GM19240 (cell line): ENCODE measurements around the gene NACC2.
A peak's percentile ranks its signal among the peaks of the same experiment; 100 is the strongest.

Experiments
- DNase-seq: peaks from one replicate; pipeline ENCODE4 v3.0.0; 2011; ENCODE audit warnings: low spot score; ENCODE audit not compliant: insufficient read length

The NACC2 gene

DNA sequence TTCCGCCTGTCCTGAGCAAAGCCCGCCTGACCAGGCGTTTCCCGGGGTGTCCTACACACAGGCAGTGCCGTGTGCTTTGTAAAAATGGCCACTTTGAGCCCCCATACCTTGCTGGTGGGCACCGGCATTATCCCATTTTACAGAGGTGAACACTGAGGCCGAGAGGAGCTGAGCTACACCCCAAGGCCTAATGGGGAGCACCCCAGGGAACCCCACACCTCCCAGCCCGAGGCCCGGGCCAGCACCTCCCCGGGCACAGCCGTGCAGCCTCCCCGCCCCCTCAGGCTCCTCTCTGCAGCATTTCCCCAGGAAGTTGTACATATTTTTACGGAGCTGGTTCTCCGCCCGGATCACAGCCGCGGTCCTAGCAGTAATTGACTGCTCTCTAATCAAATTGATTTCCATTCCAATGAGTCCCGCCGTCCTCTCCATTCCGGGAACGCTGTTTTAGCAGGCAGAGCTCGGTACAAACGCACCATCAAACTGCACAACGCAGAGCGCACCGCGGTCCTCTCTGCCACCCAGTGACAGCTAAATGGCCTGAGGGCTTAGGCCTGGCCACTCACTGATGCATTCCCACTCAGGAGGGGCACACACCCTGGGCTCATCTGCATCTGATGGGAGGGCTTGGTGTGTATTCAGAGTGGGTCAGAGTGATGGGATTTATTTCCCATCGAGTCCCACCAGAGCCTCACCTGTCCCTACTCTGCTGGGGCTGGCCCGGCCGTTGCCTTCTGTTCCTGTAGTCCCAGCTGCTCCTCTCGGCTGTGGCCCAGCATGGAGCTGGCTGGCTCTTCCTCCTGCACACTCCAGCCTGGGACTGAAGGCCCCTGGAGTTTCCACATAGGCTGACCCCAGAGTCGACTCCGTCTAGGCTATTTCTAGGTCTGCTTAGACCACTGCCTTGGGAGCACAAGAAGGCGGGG is 97.7 kb downstream of the NACC2 start:
- no peak for DNase-seq

- no peak for DNase-seq
Observed at GRCh38 chr9:135995816-135996215, 99.3 kb downstream of the NACC2 start.

GRCh38 chr9:135994501-135995192 is 100.4 kb downstream of the NACC2 start:
- no peak for DNase-seq

GRCh38 chr9:135993765-135994500 is 101.2 kb downstream of the NACC2 start:
- DNase-seq, result no peak

GRCh38 chr9:135993409-135993742 is 101.7 kb downstream of the NACC2 start:
- no peak for DNase-seq

DNA sequence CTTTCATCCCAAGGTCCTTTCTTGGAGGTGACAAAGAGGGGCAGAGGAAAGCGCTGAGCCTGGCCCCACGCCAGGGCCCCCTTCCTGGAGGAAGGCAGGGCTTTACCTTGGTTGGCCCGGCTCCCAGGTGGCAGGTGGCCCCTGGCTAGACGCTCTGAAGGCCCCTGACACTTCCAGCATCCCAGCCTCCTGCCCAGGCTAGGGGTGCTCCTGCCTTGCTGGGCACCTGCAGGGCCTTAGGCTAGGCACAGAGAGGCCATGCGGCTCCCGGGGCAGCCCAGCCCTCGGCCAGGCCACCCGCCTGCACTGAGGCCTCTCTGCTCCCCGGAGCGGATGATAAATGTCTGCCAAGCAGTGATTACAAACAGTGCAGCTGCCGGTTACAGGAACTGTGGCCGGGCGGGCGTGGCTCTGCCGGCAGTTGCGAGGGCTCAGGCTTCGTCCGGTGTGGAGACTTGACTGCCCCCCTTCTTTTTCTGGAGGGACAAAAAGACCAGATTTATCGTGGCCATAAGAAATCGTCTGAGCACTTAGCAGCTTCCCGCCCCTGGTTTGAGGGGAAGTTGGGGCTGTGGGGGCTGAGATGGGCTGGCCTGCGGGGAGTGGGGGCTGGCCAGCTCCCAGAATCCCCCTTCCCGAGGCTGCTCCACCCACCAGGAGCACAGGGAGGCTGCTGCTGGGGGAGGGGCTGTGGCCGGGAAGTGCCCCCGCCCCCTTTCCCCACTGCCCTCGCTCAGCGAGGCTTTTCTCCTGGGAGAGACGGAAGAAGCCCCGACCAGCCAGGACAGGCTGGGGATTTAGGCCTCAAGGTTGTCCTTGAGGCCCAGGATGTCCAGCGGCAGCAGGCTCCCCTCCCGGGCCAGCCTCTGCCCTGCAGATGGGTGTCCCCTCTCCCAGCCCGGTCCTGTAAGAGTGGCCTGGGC is 102.3 kb downstream of the NACC2 start:
- peak; percentile 48 for DNase-seq

- DNase-seq, result no peak
Observed at GRCh38 chr9:135991771-135992170, 103.3 kb downstream of the NACC2 start.

GRCh38 chr9:135990468-135991429 is 104.3 kb downstream of the NACC2 start:
- no peak for DNase-seq

GRCh38 chr9:135989722-135990467 is 105.2 kb downstream of the NACC2 start:
- no peak for DNase-seq

DNA sequence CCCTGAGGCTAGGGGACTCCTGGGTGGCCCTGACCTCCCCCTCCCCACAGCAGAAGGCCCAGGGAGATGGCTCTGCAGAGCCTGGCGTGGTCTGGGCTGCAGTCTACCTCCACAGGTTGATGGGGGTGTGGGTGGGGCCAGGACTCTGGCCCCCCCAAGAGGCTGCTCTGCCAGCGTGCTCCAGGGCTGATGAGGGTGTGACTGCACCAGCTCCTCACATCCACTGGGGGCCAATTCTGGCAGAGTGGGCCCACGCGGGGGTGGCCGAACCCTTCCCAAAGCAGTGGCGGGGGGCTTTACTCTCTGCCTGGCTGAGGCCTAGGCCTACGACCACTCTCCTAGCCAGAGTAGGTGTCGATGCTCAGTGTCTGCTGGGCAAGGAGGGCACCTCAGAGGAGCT is 105.9 kb downstream of the NACC2 start:
- DNase-seq, result no peak

DNA sequence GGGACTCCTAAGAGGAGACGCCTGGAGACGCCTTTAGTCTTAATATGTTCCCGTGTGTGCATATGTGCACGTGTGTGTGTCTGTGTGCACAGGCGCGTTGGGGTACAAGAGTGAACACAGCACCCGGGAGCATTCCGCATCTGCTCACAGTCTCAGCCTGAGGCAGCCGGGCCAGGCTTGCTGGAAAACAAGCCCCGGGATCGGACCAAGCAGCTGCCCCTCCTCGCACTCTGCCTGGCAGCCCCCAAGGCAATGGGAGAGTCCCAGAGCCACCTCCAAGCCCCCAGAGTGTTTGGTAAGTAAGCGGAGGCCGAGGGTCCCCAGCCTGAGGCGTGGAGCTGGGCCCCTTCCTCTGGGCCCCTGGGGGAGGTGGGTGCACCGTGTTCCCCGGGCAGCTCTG is 106.6 kb downstream of the NACC2 start:
- DNase-seq, result no peak

- DNase-seq, result no peak
Observed at GRCh38 chr9:135987838-135988404, 107.2 kb downstream of the NACC2 start.

GRCh38 chr9:135986605-135987004 is 108.5 kb downstream of the NACC2 start:
- DNase-seq, result no peak

- no peak for DNase-seq
Observed at GRCh38 chr9:135985889-135986288, 109.2 kb downstream of the NACC2 start.

- DNase-seq, result no peak
Observed at GRCh38 chr9:135985459-135985774, 109.7 kb downstream of the NACC2 start.

DNA sequence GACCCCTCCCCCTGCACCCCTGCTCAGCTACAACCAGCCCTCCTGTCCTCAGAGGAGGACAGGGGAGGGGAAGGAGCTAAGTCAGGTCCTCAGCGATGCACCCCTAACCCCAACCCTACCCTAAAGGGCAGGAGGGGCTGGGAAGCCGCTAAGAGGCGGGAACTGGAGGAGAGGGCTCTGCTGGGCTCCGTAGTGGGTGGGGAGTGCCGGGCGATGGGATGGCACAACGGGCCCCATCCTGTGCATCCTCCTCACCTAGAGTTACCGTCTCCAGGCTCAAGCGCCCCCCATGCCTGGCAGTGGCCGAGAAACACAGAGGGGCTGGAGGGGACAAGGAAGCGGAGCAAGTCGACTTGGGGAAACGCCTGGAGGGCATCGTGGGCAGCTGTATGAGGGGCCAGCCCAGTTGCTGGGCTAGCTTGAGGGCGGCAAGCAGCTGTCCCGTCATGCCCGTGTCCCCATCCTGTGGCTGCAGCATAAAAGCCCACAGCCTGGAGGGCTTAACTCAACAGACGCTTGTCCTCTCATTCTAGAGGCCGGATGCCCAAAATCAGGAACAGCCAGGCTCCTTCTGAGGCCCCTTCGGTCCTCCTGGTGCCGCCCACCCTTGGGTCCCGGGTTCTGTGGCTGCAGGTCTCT is 110.9 kb downstream of the NACC2 start:
- no peak for DNase-seq

DNA sequence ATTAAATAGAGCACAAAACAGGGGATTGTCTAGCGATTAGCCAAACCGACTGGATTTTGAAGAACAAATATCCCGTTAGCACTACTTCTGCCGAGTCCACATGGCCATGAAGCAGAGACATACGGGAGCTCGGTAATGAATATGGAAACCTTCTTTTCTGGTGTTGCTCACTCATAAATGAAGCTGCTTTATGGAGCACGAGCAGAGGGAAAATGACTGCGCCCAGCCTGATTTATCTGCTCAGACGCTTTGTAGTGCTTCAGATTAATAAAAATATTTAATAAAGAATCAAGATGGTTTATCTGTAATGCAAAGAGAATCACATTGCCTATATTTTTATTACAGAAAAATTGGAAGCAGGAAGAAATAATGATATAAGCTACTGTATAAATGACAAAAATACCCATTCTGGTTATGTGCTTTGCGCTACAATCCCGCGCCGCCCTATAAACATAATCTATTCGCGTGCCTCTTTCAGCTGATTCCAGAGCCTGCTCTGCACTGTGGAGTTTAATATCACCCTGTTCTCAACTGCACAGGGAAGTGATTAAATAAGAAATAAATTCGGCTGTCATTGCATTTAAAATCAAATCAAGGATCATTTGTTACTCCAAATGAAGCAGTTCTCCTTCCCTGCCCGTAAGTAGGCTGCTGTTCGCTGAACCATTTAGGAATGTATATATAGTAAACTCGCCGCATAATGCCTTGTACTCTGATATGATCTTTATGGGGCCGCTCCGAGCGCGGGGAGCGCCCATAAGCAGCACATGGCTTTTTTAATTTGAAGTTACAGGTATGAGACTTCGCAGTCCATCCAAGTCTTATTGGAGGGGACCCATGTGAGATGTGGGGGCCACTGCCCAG is 111.6 kb downstream of the NACC2 start:
- no peak for DNase-seq
